K562 (cell line): ENCODE results near the gene BPTF. TPM values are rescaled to one million over a fixed set of nuclear protein-coding genes. Genes with fewer than 3 reads are reported as not detected.

Source experiments
- ARHGAP35 ChIP-seq: fragments of 450-650 bp; IDR thresholded peaks from 2 replicates; pipeline ENCODE4 v1.6.1; 2018; ENCODE audit not compliant: partially characterized antibody
- BMI1 ChIP-seq: fragments of 150-350 bp; IDR thresholded peaks from 2 replicates; pipeline ENCODE4 v1.6.1; 2014; ENCODE audit warnings: low read length
- EZH2 ChIP-seq: IDR thresholded peaks from 2 replicates; pipeline ENCODE4 v1.6.1; 2012; ENCODE audit warnings: low read depth, mild to moderate bottlenecking, inconsistent platforms, low read length, borderline replicate concordance
- MECOM ChIP-seq: fragments of 250-450 bp; sonication (Bioruptor Pico); IDR thresholded peaks from 2 replicates; pipeline ENCODE4 v1.8.0; 2022; ENCODE audit warnings: inconsistent platforms
- MYNN ChIP-seq, 2 experiments: sonication (generic); formaldehyde crosslinking in 1 of 2; IDR thresholded peaks; 2 replicates each; pipeline versions ENCODE4 v1.5.0 to v1.6.1; 2016 to 2020; ENCODE audit warnings: antibody characterized with exemption in 1 of 2, missing genetic modification reagents in 1 of 2
- NR3C1 ChIP-seq: sonication (generic); formaldehyde crosslinking; IDR thresholded peaks from 2 replicates; pipeline ENCODE4 v1.8.1; 2022; ENCODE audit warnings: missing genetic modification reagents
- SMARCE1 ChIP-seq: fragments of 450-650 bp; IDR thresholded peaks from 2 replicates; pipeline ENCODE4 v1.7.1; 2016; ENCODE audit warnings: mild to moderate bottlenecking
- SNRNP70 ChIP-seq: fragments of 200-400 bp; formaldehyde crosslinking; optimal IDR thresholded peaks from 2 replicates; pipeline ENCODE3; 2017; ENCODE audit warnings: low read depth, low read length
- TEAD1 ChIP-seq, 2 experiments: fragments of 450-650 bp in 1 of 2; sonication (generic) in 1 of 2; formaldehyde crosslinking; IDR thresholded peaks; 2 replicates each; pipeline versions ENCODE4 v1.4.0 to v1.8.0; 2020 to 2022; ENCODE audit warnings: mild to moderate bottlenecking in 2 of 2, missing genetic modification reagents in 1 of 2
- TEAD2 ChIP-seq: fragments of 450-650 bp; IDR thresholded peaks from 2 replicates; pipeline ENCODE4 v1.6.1; 2016; ENCODE audit warnings: missing genetic modification characterization, control low read depth, missing compliant biosample characterization
- TRIM28 ChIP-seq: fragments of 450-650 bp; IDR thresholded peaks from 2 replicates; pipeline ENCODE4 v1.6.1; 2017
- ZNF263 ChIP-seq: sonication (generic); formaldehyde crosslinking; IDR thresholded peaks from 2 replicates; pipeline ENCODE4 v1.8.0; 2022; ENCODE audit warnings: mild to moderate bottlenecking, missing genetic modification reagents, borderline replicate concordance
- ZNF436 ChIP-seq: fragments of 250-450, 450-650 bp; sonication (Bioruptor Pico); formaldehyde crosslinking; IDR thresholded peaks from 2 replicates; pipeline ENCODE4 v1.7.0; 2020; ENCODE audit warnings: mild to moderate bottlenecking
- ZSCAN32 ChIP-seq: fragments of 450-650 bp; formaldehyde crosslinking; IDR thresholded peaks from 2 replicates; pipeline ENCODE4 v1.4.0; 2020; ENCODE audit warnings: mild to moderate bottlenecking, moderate library complexity
- polyA plus RNA-seq, 8 experiments: library from polyadenylated mRNA; depleted of rRNA in 4 of 8; stranded (reverse) in 5 of 8; unstranded in 3 of 8; fragments of >200 nt; fragmentation: Nextera tagmentation in 2 of 8; fragmentation: Illumina TruSeq in 1 of 8; extraction: Ambion mirVana in 2 of 8; extraction: Trizol in 1 of 8; gene quantifications; 2 replicates each; pipeline versions ENCODE4 v1.2.1 to v1.2.3, GENCODE V29; 2011 to 2014; ENCODE audit warnings: inconsistent platforms in 1 of 8, missing spikeins in 1 of 8
- total RNA-seq, 7 experiments: library from RNA; depleted of rRNA in 6 of 7; stranded (reverse); fragments of >200 nt in 6 of 7; fragmentation: Illumina TruSeq in 2 of 7; extraction: Trizol in 2 of 7; gene quantifications; 2 replicates each; pipeline versions ENCODE4 v1.2.1 to v1.2.3, GENCODE V29; 2011 to 2021; ENCODE audit warnings: low replicate concordance in 1 of 7
- TF ChIP-seq, protein P1 (sequence below), 2 experiments: fragments of 450-650 bp; formaldehyde crosslinking in 1 of 2; IDR thresholded peaks; 2 replicates each; pipeline versions ENCODE4 v1.4.0 to v1.6.1; 2014 to 2020; ENCODE audit warnings: mild to moderate bottlenecking in 2 of 2, borderline replicate concordance in 1 of 2, low read depth in 1 of 2
- TF ChIP-seq, protein P2 (sequence below), 2 experiments: fragments of 450-650 bp in 1 of 2; sonication (generic) in 1 of 2; formaldehyde crosslinking in 1 of 2; IDR thresholded peaks in 1 of 2; conservative IDR thresholded peaks in 1 of 2; 2 replicates each; pipeline versions ENCODE4 v1.6.1 to v1.8.1; 2016 to 2023; ENCODE audit warnings: mild to moderate bottlenecking in 2 of 2, moderate library complexity in 2 of 2, inconsistent platforms in 1 of 2, missing genetic modification reagents in 1 of 2
- TF ChIP-seq, protein P3 (sequence below): sonication (generic); formaldehyde crosslinking; IDR thresholded peaks from 2 replicates; pipeline ENCODE4 v1.8.1; 2023; ENCODE audit warnings: mild to moderate bottlenecking, missing genetic modification reagents, moderate library complexity
- TF ChIP-seq, protein P4 (sequence below), 2 experiments: fragments of 450-650 bp in 1 of 2; sonication (generic) in 1 of 2; formaldehyde crosslinking; conservative IDR thresholded peaks; 2 replicates each; pipeline versions ENCODE4 v1.4.0 to v1.8.1; 2020 to 2022; ENCODE audit warnings: mild to moderate bottlenecking in 1 of 2, missing genetic modification reagents in 1 of 2

Gene BPTF
- total and polyA plus RNA-seq, 9 of the 15 experiments (the other 6 are each of a cell fraction or from before 2014, with no cell fraction given) = 12.5 to 52.1 (median 26.9) TPM

DNA sequence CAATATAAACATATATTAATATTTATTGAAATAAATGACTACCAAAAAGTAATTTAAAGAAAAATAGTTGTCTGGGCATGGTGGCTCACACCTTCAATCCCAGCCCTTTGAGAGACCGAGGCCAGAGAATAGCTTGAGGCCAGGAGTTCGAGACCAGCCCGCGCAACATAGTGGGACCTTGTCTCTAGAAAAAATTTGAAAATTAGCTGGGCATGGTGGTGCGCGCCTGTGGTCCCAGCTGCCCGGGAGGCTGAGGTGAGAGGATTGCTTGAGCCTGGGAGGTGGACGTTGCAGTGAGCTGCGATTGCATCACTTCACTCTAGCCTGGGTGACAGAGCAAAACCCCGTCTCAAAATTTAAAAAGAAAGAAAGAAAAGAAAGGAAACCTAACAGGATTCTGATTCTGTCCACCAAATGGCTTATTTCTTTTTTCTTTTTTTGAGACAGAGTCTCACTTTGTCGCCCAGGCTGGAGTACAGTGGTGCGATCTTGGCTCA lies 3.4 kb upstream of the BPTF start (continued):
- TF ChIP-seq MECOM = no peak
- TF ChIP-seq NR3C1 (CRISPR knock-in tag) = no peak
- TF ChIP-seq, protein P1, sequence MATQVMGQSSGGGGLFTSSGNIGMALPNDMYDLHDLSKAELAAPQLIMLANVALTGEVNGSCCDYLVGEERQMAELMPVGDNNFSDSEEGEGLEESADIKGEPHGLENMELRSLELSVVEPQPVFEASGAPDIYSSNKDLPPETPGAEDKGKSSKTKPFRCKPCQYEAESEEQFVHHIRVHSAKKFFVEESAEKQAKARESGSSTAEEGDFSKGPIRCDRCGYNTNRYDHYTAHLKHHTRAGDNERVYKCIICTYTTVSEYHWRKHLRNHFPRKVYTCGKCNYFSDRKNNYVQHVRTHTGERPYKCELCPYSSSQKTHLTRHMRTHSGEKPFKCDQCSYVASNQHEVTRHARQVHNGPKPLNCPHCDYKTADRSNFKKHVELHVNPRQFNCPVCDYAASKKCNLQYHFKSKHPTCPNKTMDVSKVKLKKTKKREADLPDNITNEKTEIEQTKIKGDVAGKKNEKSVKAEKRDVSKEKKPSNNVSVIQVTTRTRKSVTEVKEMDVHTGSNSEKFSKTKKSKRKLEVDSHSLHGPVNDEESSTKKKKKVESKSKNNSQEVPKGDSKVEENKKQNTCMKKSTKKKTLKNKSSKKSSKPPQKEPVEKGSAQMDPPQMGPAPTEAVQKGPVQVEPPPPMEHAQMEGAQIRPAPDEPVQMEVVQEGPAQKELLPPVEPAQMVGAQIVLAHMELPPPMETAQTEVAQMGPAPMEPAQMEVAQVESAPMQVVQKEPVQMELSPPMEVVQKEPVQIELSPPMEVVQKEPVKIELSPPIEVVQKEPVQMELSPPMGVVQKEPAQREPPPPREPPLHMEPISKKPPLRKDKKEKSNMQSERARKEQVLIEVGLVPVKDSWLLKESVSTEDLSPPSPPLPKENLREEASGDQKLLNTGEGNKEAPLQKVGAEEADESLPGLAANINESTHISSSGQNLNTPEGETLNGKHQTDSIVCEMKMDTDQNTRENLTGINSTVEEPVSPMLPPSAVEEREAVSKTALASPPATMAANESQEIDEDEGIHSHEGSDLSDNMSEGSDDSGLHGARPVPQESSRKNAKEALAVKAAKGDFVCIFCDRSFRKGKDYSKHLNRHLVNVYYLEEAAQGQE (IDR thresholded peaks at IDR 0.05; ENCODE audit: borderline replicate concordance) = no peak
- TF ChIP-seq, protein P1 (CRISPR knock-in tag; IDR thresholded peaks at IDR 0.05; ENCODE audit: low read depth) = no peak
- TF ChIP-seq SNRNP70 = no peak
- TF ChIP-seq BMI1 = no peak
- TF ChIP-seq EZH2 = no peak
- TF ChIP-seq MYNN (IDR thresholded peaks at IDR 0.05) = no peak
- TF ChIP-seq MYNN (CRISPR knock-in tag; IDR thresholded peaks at IDR 0.05) = no peak
- TF ChIP-seq, protein P2, sequence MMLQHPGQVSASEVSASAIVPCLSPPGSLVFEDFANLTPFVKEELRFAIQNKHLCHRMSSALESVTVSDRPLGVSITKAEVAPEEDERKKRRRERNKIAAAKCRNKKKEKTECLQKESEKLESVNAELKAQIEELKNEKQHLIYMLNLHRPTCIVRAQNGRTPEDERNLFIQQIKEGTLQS (IDR thresholded peaks at IDR 0.05) = peak; percentile 84
- TF ChIP-seq, protein P2 (CRISPR knock-in tag; conservative IDR thresholded peaks at IDR 0.05) = no peak
- TF ChIP-seq, protein P3, sequence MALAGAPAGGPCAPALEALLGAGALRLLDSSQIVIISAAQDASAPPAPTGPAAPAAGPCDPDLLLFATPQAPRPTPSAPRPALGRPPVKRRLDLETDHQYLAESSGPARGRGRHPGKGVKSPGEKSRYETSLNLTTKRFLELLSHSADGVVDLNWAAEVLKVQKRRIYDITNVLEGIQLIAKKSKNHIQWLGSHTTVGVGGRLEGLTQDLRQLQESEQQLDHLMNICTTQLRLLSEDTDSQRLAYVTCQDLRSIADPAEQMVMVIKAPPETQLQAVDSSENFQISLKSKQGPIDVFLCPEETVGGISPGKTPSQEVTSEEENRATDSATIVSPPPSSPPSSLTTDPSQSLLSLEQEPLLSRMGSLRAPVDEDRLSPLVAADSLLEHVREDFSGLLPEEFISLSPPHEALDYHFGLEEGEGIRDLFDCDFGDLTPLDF (CRISPR knock-in tag) = no peak
- no peak for TF ChIP-seq ARHGAP35
- no peak for TF ChIP-seq ZNF436
- no peak for TF ChIP-seq TEAD1 (CRISPR knock-in tag; IDR thresholded peaks at IDR 0.05)
- no peak for TF ChIP-seq ZSCAN32 (CRISPR knock-in tag)
- TF ChIP-seq SMARCE1 = no peak
- TF ChIP-seq, protein P4, sequence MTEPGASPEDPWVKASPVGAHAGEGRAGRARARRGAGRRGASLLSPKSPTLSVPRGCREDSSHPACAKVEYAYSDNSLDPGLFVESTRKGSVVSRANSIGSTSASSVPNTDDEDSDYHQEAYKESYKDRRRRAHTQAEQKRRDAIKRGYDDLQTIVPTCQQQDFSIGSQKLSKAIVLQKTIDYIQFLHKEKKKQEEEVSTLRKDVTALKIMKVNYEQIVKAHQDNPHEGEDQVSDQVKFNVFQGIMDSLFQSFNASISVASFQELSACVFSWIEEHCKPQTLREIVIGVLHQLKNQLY (CRISPR knock-in tag; conservative IDR thresholded peaks at IDR 0.05) = no peak
- no peak for TF ChIP-seq TRIM28
- no peak for TF ChIP-seq TEAD2
- TF ChIP-seq ZNF263 (CRISPR knock-in tag) = no peak
